Mucosa of stomach (tissue), 1 donor: ENCODE results near the gene IL1RL2.

ENCODE experiments used
- H3K27me3 ChIP-seq: one replicate; pipeline ENCODE4 v1.7.0; 2013; ENCODE audit warnings: mild to moderate bottlenecking, low read length; ENCODE audit not compliant: control insufficient read depth, insufficient read depth
- H3K36me3 ChIP-seq: one replicate; pipeline ENCODE4 v1.7.0; 2013; ENCODE audit warnings: low read length; ENCODE audit not compliant: control insufficient read depth, insufficient read depth
- H3K4me1 ChIP-seq: one replicate; pipeline ENCODE4 v1.7.0; 2013; ENCODE audit warnings: mild to moderate bottlenecking, low read length; ENCODE audit not compliant: control insufficient read depth, insufficient read depth
- H3K4me3 ChIP-seq: one replicate; pipeline ENCODE4 v1.7.0; 2013; ENCODE audit warnings: low read length
- H3K9ac ChIP-seq: one replicate; pipeline ENCODE4 v1.7.0; 2013; ENCODE audit warnings: mild to moderate bottlenecking, low read length, moderate library complexity
- H3K9me3 ChIP-seq: one replicate; pipeline ENCODE4 v1.7.0; 2013; ENCODE audit warnings: mild to moderate bottlenecking, low read length, moderate library complexity; ENCODE audit not compliant: control insufficient read depth
- donor health status: Pancreatic carcinoma.

IL1RL2 gene

GRCh38 chr2:102268510-102269199 lies 81.8 kb downstream of the IL1RL2 start:
- no peaks in the 10 kb centered on the region for H3K4me1 ChIP-seq
- H3K4me3 ChIP-seq: no peak overlapping the region
- no peaks in the 10 kb centered on the region for H3K9me3 ChIP-seq
- no peaks in the 10 kb centered on the region for H3K36me3 ChIP-seq
- H3K9ac ChIP-seq: no peak overlapping the region
- no peaks in the 10 kb centered on the region for H3K27me3 ChIP-seq

- Histone ChIP-seq H3K4me3 (no peak overlapping the region), H3K27me3 (no peaks in the 10 kb centered on the region), H3K9me3 (no peaks in the 10 kb centered on the region), H3K36me3 (no peaks in the 10 kb centered on the region), H3K9ac (no peak overlapping the region), H3K4me1 (no peaks in the 10 kb centered on the region)
Measured at GRCh38 chr2:102269200-102269524, 82.3 kb downstream of the IL1RL2 start.

- no peaks in the 10 kb centered on the region for H3K27me3 ChIP-seq
- no peaks in the 10 kb centered on the region for H3K36me3 ChIP-seq
- no peaks in the 10 kb centered on the region for H3K4me1 ChIP-seq
- no peak overlapping the region for H3K4me3 ChIP-seq
- H3K9ac ChIP-seq: no peak overlapping the region
- no peaks in the 10 kb centered on the region for H3K9me3 ChIP-seq
Measured at GRCh38 chr2:102271844-102272243, 85.0 kb downstream of the IL1RL2 start.

- no peaks in the 10 kb centered on the region for H3K27me3 ChIP-seq
- H3K9me3 ChIP-seq: no peaks in the 10 kb centered on the region
- H3K9ac ChIP-seq: no peak overlapping the region
- no peaks in the 10 kb centered on the region for H3K36me3 ChIP-seq
- H3K4me3 ChIP-seq: no peak overlapping the region
- no peaks in the 10 kb centered on the region for H3K4me1 ChIP-seq
Measured at GRCh38 chr2:102273619-102274211, 86.9 kb downstream of the IL1RL2 start.

GRCh38 chr2:102276549-102277201 lies 89.9 kb downstream of the IL1RL2 start:
- Histone ChIP-seq H3K9me3 (no peaks in the 10 kb centered on the region), H3K9ac (no peak overlapping the region), H3K27me3 (no peaks in the 10 kb centered on the region), H3K4me1 (no peaks in the 10 kb centered on the region), H3K36me3 (no peaks in the 10 kb centered on the region), H3K4me3 (no peak overlapping the region)

GRCh38 chr2:102277202-102277700 lies 90.4 kb downstream of the IL1RL2 start:
- H3K36me3 ChIP-seq: no peaks in the 10 kb centered on the region
- H3K4me1 ChIP-seq: no peaks in the 10 kb centered on the region
- H3K4me3 ChIP-seq: no peak overlapping the region

GRCh38 chr2:102278720-102279390 lies 92.0 kb downstream of the IL1RL2 start:
- no peaks in the 10 kb centered on the region for H3K36me3 ChIP-seq
- no peaks in the 10 kb centered on the region for H3K27me3 ChIP-seq
- no peak overlapping the region for H3K9ac ChIP-seq
- no peak overlapping the region for H3K4me3 ChIP-seq
- H3K9me3 ChIP-seq: no peaks in the 10 kb centered on the region
- H3K4me1 ChIP-seq: no peaks in the 10 kb centered on the region

More at GRCh38 chr2:102277202-102277700, 90.4 kb downstream of the IL1RL2 start:
- no peak overlapping the region for H3K9ac ChIP-seq
- H3K9me3 ChIP-seq: no peaks in the 10 kb centered on the region
- H3K27me3 ChIP-seq: no peaks in the 10 kb centered on the region

GRCh38 chr2:102279391-102279735 lies 92.5 kb downstream of the IL1RL2 start:
- H3K27me3 ChIP-seq: no peaks in the 10 kb centered on the region
- no peaks in the 10 kb centered on the region for H3K36me3 ChIP-seq
- H3K9ac ChIP-seq: no peak overlapping the region
- no peaks in the 10 kb centered on the region for H3K4me1 ChIP-seq
- no peak overlapping the region for H3K4me3 ChIP-seq
- no peaks in the 10 kb centered on the region for H3K9me3 ChIP-seq

- no peak overlapping the region for H3K4me3 ChIP-seq
- no peaks in the 10 kb centered on the region for H3K36me3 ChIP-seq
- H3K27me3 ChIP-seq: no peaks in the 10 kb centered on the region
- no peak overlapping the region for H3K9ac ChIP-seq
- H3K9me3 ChIP-seq: no peaks in the 10 kb centered on the region
- H3K4me1 ChIP-seq: no peaks in the 10 kb centered on the region
Measured at GRCh38 chr2:102282678-102283091, 95.9 kb downstream of the IL1RL2 start.

- no peak overlapping the region for H3K9ac ChIP-seq
- no peaks in the 10 kb centered on the region for H3K4me1 ChIP-seq
- H3K36me3 ChIP-seq: no peaks in the 10 kb centered on the region
Measured at GRCh38 chr2:102283996-102284395, 97.2 kb downstream of the IL1RL2 start.

GRCh38 chr2:102284611-102285010 lies 97.8 kb downstream of the IL1RL2 start:
- H3K9me3 ChIP-seq: no peaks in the 10 kb centered on the region
- no peaks in the 10 kb centered on the region for H3K4me1 ChIP-seq
- H3K36me3 ChIP-seq: no peaks in the 10 kb centered on the region
- no peak overlapping the region for H3K9ac ChIP-seq
- no peaks in the 10 kb centered on the region for H3K27me3 ChIP-seq
- H3K4me3 ChIP-seq: no peak overlapping the region

More at GRCh38 chr2:102283996-102284395, 97.2 kb downstream of the IL1RL2 start:
- Histone ChIP-seq H3K4me3 (no peak overlapping the region), H3K9me3 (no peaks in the 10 kb centered on the region), H3K27me3 (no peaks in the 10 kb centered on the region)

- Histone ChIP-seq H3K9ac (no peak overlapping the region), H3K36me3 (no peaks in the 10 kb centered on the region), H3K9me3 (no peaks in the 10 kb centered on the region), H3K27me3 (no peaks in the 10 kb centered on the region), H3K4me3 (no peak overlapping the region), H3K4me1 (no peaks in the 10 kb centered on the region)
Measured at GRCh38 chr2:102285368-102285767, 98.5 kb downstream of the IL1RL2 start.
